ENCODE measurements around the gene CD84. TPM values are rescaled to one million over a fixed set of nuclear protein-coding genes. Genes with fewer than 3 reads are reported as not detected.
A peak's percentile ranks its signal among the peaks of the same experiment; 100 is the strongest.
"Not testable (repeated sequence)": the region's sequence is repeated elsewhere in the genome, so short reads cannot be mapped to it uniquely, and the experiment has no call there.

Gene CD84
- total RNA-seq, 1 donor from 2014 or later: 17.2 TPM

- Mint-ChIP-seq H3K27ac (peak overlapping the region; percentile 42), H3K4me1 (ENCODE audit: low read depth) (peaks cover 55% of the 10 kb centered on the region), H3K9me3 (no peaks in the 10 kb centered on the region), H3K27me3 (ENCODE audit: insufficient read depth) (no peaks in the 10 kb centered on the region), H3K4me3 (no peak overlapping the region), H3K36me3 (ENCODE audit: low read depth) (peaks cover 28% of the 10 kb centered on the region)
- intact Hi-C loops (cut with micrococcal nuclease): loop anchor here (1.0 kb wide), 2 partner anchors 63 to 116 kb away; no protein-coding TSS in a partner anchor
- DNase-seq (ENCODE audit: low spot score): no peak
Observed at GRCh38 chr1:160544647-160545046, 34.6 kb downstream of the CD84 start.

GRCh38 chr1:160542303-160542945 is 36.9 kb downstream of the CD84 start:
- intact Hi-C loops (cut with micrococcal nuclease): no loop called here
- no peak for DNase-seq (ENCODE audit: low spot score)
- no peak overlapping the region for H3K4me3 Mint-ChIP-seq
- H3K36me3 Mint-ChIP-seq (ENCODE audit: low read depth): peaks cover 19% of the 10 kb centered on the region
- no peaks in the 10 kb centered on the region for H3K9me3 Mint-ChIP-seq
- H3K27ac Mint-ChIP-seq: no peak overlapping the region
- H3K27me3 Mint-ChIP-seq (ENCODE audit: insufficient read depth): no peaks in the 10 kb centered on the region
- H3K4me1 Mint-ChIP-seq (ENCODE audit: low read depth): peaks cover 60% of the 10 kb centered on the region

GRCh38 chr1:160541622-160542302 is 37.5 kb downstream of the CD84 start:
- peak overlapping the region; percentile 7 for H3K27ac Mint-ChIP-seq
- no peak overlapping the region for H3K4me3 Mint-ChIP-seq
- H3K36me3 Mint-ChIP-seq (ENCODE audit: low read depth): peaks cover 14% of the 10 kb centered on the region

GRCh38 chr1:160540859-160541233 is 38.5 kb downstream of the CD84 start:
- Mint-ChIP-seq H3K36me3 (ENCODE audit: low read depth) (peaks cover 18% of the 10 kb centered on the region), H3K27me3 (ENCODE audit: insufficient read depth) (no peaks in the 10 kb centered on the region), H3K4me1 (ENCODE audit: low read depth) (peaks cover 46% of the 10 kb centered on the region), H3K27ac (peak overlapping the region; percentile 90), H3K9me3 (peaks cover 15% of the 10 kb centered on the region), H3K4me3 (peak overlapping the region; percentile 38)
- no peak for DNase-seq (ENCODE audit: low spot score)
- intact Hi-C loops (cut with micrococcal nuclease): loop anchor here (1.0 to 2.0 kb wide), 8 partner anchors 19 to 112 kb away; no protein-coding TSS in a partner anchor

More at GRCh38 chr1:160541622-160542302, 37.5 kb downstream of the CD84 start:
- H3K27me3 Mint-ChIP-seq (ENCODE audit: insufficient read depth): no peaks in the 10 kb centered on the region
- DNase-seq (ENCODE audit: low spot score): no peak
- H3K4me1 Mint-ChIP-seq (ENCODE audit: low read depth): peaks cover 54% of the 10 kb centered on the region
- peaks cover 6% of the 10 kb centered on the region for H3K9me3 Mint-ChIP-seq
- intact Hi-C loops (cut with micrococcal nuclease): loop anchor here (2.0 kb wide), 3 partner anchors 19 to 67 kb away; no protein-coding TSS in a partner anchor

GRCh38 chr1:160539990-160540858 is 39.1 kb downstream of the CD84 start:
- H3K27me3 Mint-ChIP-seq (ENCODE audit: insufficient read depth): no peaks in the 10 kb centered on the region
- peaks cover 18% of the 10 kb centered on the region for H3K9me3 Mint-ChIP-seq
- peak overlapping the region; percentile 90 for H3K27ac Mint-ChIP-seq
- intact Hi-C loops (cut with micrococcal nuclease): loop anchor here (1.0 to 2.0 kb wide), 8 partner anchors 18 to 111 kb away; no protein-coding TSS in a partner anchor
- H3K4me1 Mint-ChIP-seq (ENCODE audit: low read depth): peaks cover 46% of the 10 kb centered on the region
- peaks cover 22% of the 10 kb centered on the region for H3K36me3 Mint-ChIP-seq (ENCODE audit: low read depth)
- peak; percentile 64 for DNase-seq (ENCODE audit: low spot score)
- H3K4me3 Mint-ChIP-seq: peak overlapping the region; percentile 38

- Mint-ChIP-seq H3K27ac (peak overlapping the region; percentile 90), H3K9me3 (peaks cover 23% of the 10 kb centered on the region), H3K4me1 (ENCODE audit: low read depth) (peaks cover 40% of the 10 kb centered on the region), H3K27me3 (ENCODE audit: insufficient read depth) (no peaks in the 10 kb centered on the region), H3K36me3 (ENCODE audit: low read depth) (peaks cover 20% of the 10 kb centered on the region), H3K4me3 (peak overlapping the region; percentile 38)
- intact Hi-C loops (cut with micrococcal nuclease): no loop called here
- no peak for DNase-seq (ENCODE audit: low spot score)
Observed at GRCh38 chr1:160539684-160539989, 39.7 kb downstream of the CD84 start.

GRCh38 chr1:160538985-160539651 is 40.2 kb downstream of the CD84 start:
- intact Hi-C loops (cut with micrococcal nuclease): no loop called here
- Mint-ChIP-seq H3K36me3 (ENCODE audit: low read depth) (peaks cover 20% of the 10 kb centered on the region), H3K27ac (peak overlapping the region; percentile 53), H3K4me1 (ENCODE audit: low read depth) (peaks cover 39% of the 10 kb centered on the region), H3K27me3 (ENCODE audit: insufficient read depth) (no peaks in the 10 kb centered on the region), H3K9me3 (peaks cover 25% of the 10 kb centered on the region), H3K4me3 (peak overlapping the region; percentile 38)
- DNase-seq (ENCODE audit: low spot score): no peak

- no peak overlapping the region for H3K4me3 Mint-ChIP-seq
- H3K27me3 Mint-ChIP-seq (ENCODE audit: insufficient read depth): no peaks in the 10 kb centered on the region
- H3K4me1 Mint-ChIP-seq (ENCODE audit: low read depth): peaks cover 39% of the 10 kb centered on the region
- peaks cover 25% of the 10 kb centered on the region for H3K36me3 Mint-ChIP-seq (ENCODE audit: low read depth)
- intact Hi-C loops (cut with micrococcal nuclease): no loop called here
- DNase-seq (ENCODE audit: low spot score): no peak
- peaks cover 30% of the 10 kb centered on the region for H3K9me3 Mint-ChIP-seq
- H3K27ac Mint-ChIP-seq: no peak overlapping the region
Observed at GRCh38 chr1:160537714-160538665, 41.3 kb downstream of the CD84 start.

- H3K4me3 Mint-ChIP-seq: no peak overlapping the region
- intact Hi-C loops (cut with micrococcal nuclease): loop anchor here (2.0 kb wide), 1 partner anchor 28 kb away; no protein-coding TSS in a partner anchor
- H3K36me3 Mint-ChIP-seq (ENCODE audit: low read depth): peaks cover 24% of the 10 kb centered on the region
- H3K4me1 Mint-ChIP-seq (ENCODE audit: low read depth): peaks cover 21% of the 10 kb centered on the region
- H3K27me3 Mint-ChIP-seq (ENCODE audit: insufficient read depth): no peaks in the 10 kb centered on the region
- no peak overlapping the region for H3K27ac Mint-ChIP-seq
- peaks cover 35% of the 10 kb centered on the region for H3K9me3 Mint-ChIP-seq
- no peak for DNase-seq (ENCODE audit: low spot score)
Observed at GRCh38 chr1:160534823-160535605, 44.3 kb downstream of the CD84 start.

- DNase-seq (ENCODE audit: low spot score); H3K4me3 Mint-ChIP-seq; H3K27me3 Mint-ChIP-seq (ENCODE audit: insufficient read depth); H3K27ac Mint-ChIP-seq; intact Hi-C loops (cut with micrococcal nuclease): not testable (repeated sequence)
- peaks cover 47% of the 10 kb centered on the region for H3K9me3 Mint-ChIP-seq
- peaks cover 27% of the 10 kb centered on the region for H3K36me3 Mint-ChIP-seq (ENCODE audit: low read depth)
- H3K4me1 Mint-ChIP-seq (ENCODE audit: low read depth): peaks cover 24% of the 10 kb centered on the region
Observed at GRCh38 chr1:160532557-160532813, 46.8 kb downstream of the CD84 start.

- DNase-seq (ENCODE audit: low spot score); H3K27ac Mint-ChIP-seq; intact Hi-C loops (cut with micrococcal nuclease); H3K27me3 Mint-ChIP-seq (ENCODE audit: insufficient read depth); H3K4me3 Mint-ChIP-seq: not testable (repeated sequence)
- H3K36me3 Mint-ChIP-seq (ENCODE audit: low read depth): peaks cover 26% of the 10 kb centered on the region
- H3K9me3 Mint-ChIP-seq: peaks cover 47% of the 10 kb centered on the region
- peaks cover 28% of the 10 kb centered on the region for H3K4me1 Mint-ChIP-seq (ENCODE audit: low read depth)
Observed at GRCh38 chr1:160531809-160532556, 47.3 kb downstream of the CD84 start.

Measured in activated T-helper 1 cell treated with anti-CD3 and anti-CD28 coated beads, Interleukin-12 subunit alpha, Interleukin-12 subunit beta, Interleukin-2, Interleukin-4 antibody, amounts not matched to agents 30 ng/mL and 10 ng/mL and 1 ng/mL, durations not matched to agents 14 hours and 24 hours and 36 hours (primary cell).